SK-N-SH treated with all-trans-retinoic acid at 6 μM for 48 hours (cell line): ENCODE results near the gene CLEC2D.

Experiments used
- ARNTL ChIP-seq: fragments of 450-650 bp; formaldehyde crosslinking; IDR thresholded peaks from 2 replicates; pipeline ENCODE4 v1.5.0; 2020; ENCODE audit warnings: low read depth, mild to moderate bottlenecking, moderate library complexity, borderline replicate concordance
- CREB5 ChIP-seq: fragments of 250-450 bp; sonication (Bioruptor Pico); IDR thresholded peaks from 2 replicates; pipeline ENCODE4 v1.5.1; 2020; ENCODE audit warnings: low read depth, mild to moderate bottlenecking, moderate library complexity
- CSDC2 ChIP-seq: fragments of 250-450 bp; sonication (Bioruptor Pico); IDR thresholded peaks from 2 replicates; pipeline ENCODE4 v1.5.0; 2020; ENCODE audit warnings: mild to moderate bottlenecking, moderate library complexity
- ESRRG ChIP-seq: fragments of 250-450 bp; sonication (Bioruptor Pico); IDR thresholded peaks from 2 replicates; pipeline ENCODE4 v1.6.1; 2021; ENCODE audit warnings: mild to moderate bottlenecking
- GLIS3 ChIP-seq: fragments of 250-450 bp; sonication (Bioruptor Pico); IDR thresholded peaks from 2 replicates; pipeline ENCODE4 v1.5.0; 2020; ENCODE audit warnings: mild to moderate bottlenecking, moderate library complexity
- PATZ1 ChIP-seq: fragments of 250-450 bp; sonication (Bioruptor Pico); IDR thresholded peaks from 2 replicates; pipeline ENCODE4 v1.8.0; 2020; ENCODE audit warnings: mild to moderate bottlenecking, moderate library complexity, borderline replicate concordance
- POU6F1 ChIP-seq: fragments of 250-450 bp; sonication (Bioruptor Pico); IDR thresholded peaks from 2 replicates; pipeline ENCODE4 v1.8.0; 2021; ENCODE audit warnings: low read depth, mild to moderate bottlenecking, moderate library complexity, borderline replicate concordance
- PPARA ChIP-seq: fragments of 250-450 bp; sonication (Bioruptor Pico); IDR thresholded peaks from 2 replicates; pipeline ENCODE4 v1.5.0; 2020; ENCODE audit warnings: mild to moderate bottlenecking, borderline replicate concordance
- RARB ChIP-seq: fragments of 250-450 bp; sonication (Bioruptor Pico); IDR thresholded peaks from 2 replicates; pipeline ENCODE4 v1.8.0; 2021; ENCODE audit warnings: mild to moderate bottlenecking, moderate library complexity
- ZC3H10 ChIP-seq: fragments of 250-450 bp; sonication (Bioruptor Pico); IDR thresholded peaks from 2 replicates; pipeline ENCODE4 v1.5.1; 2021; ENCODE audit warnings: mild to moderate bottlenecking, moderate library complexity
- ZFP3 ChIP-seq: fragments of 250-450 bp; sonication (Bioruptor Pico); IDR thresholded peaks from 2 replicates; pipeline ENCODE4 v1.5.0; 2020; ENCODE audit warnings: mild to moderate bottlenecking, moderate library complexity
- ZFP30 ChIP-seq: fragments of 450-650 bp; formaldehyde crosslinking; IDR thresholded peaks from 2 replicates; pipeline ENCODE4 v1.5.0; 2022; ENCODE audit warnings: mild to moderate bottlenecking, moderate library complexity
- ZNF565 ChIP-seq: fragments of 450-650 bp; formaldehyde crosslinking; conservative IDR thresholded peaks from 2 replicates; pipeline ENCODE4 v1.5.0; 2020; ENCODE audit warnings: low read depth, mild to moderate bottlenecking, moderate library complexity
- ZNF8 ChIP-seq: fragments of 450-650 bp; formaldehyde crosslinking; IDR thresholded peaks from 2 replicates; pipeline ENCODE4 v1.5.0; 2020; ENCODE audit warnings: mild to moderate bottlenecking, moderate library complexity

GRCh38 chr12:9674226-9674590 is 4.7 kb downstream of the CLEC2D start:
- TF ChIP-seq PATZ1 (CRISPR knock-in tag): no peak
- no peak for TF ChIP-seq CSDC2 (CRISPR knock-in tag)
- no peak for TF ChIP-seq ZFP3
- no peak for TF ChIP-seq RARB (CRISPR knock-in tag)
- no peak for TF ChIP-seq PPARA (CRISPR knock-in tag)
- TF ChIP-seq ZC3H10: no peak
- TF ChIP-seq CREB5 (CRISPR knock-in tag): no peak
- TF ChIP-seq ARNTL (CRISPR knock-in tag): no peak
- no peak for TF ChIP-seq GLIS3
- TF ChIP-seq ZNF565: no peak
- TF ChIP-seq ZFP30: no peak
- no peak for TF ChIP-seq ZNF8
- no peak for TF ChIP-seq ESRRG (CRISPR knock-in tag)
- no peak for TF ChIP-seq POU6F1 (CRISPR knock-in tag)
